Astrocyte of the spinal cord (primary cell): Measurements from ENCODE around the gene ANAPC13.

Experiments
- DNase-seq: peaks from one replicate; pipeline ENCODE4 v3.0.0; 2011; ENCODE audit warnings: low read depth, low spot score
- H3K4me3 ChIP-seq: 2 replicates; pipeline ENCODE4 v1.5.1; 2011; ENCODE audit warnings: low read depth, mild to moderate bottlenecking, low read length, moderate library complexity
- in situ Hi-C: cut with HindIII; loops from 2 replicates; pipeline ENCODE4 v1.10.0; 2017; ENCODE audit warnings: low sequenced_read_pairs
- TF ChIP-seq, protein P1 (sequence below): IDR thresholded peaks from 2 replicates; pipeline ENCODE4 v1.5.1; 2012; ENCODE audit warnings: low read depth, mild to moderate bottlenecking, low read length, inconsistent platforms

The ANAPC13 gene

DNA sequence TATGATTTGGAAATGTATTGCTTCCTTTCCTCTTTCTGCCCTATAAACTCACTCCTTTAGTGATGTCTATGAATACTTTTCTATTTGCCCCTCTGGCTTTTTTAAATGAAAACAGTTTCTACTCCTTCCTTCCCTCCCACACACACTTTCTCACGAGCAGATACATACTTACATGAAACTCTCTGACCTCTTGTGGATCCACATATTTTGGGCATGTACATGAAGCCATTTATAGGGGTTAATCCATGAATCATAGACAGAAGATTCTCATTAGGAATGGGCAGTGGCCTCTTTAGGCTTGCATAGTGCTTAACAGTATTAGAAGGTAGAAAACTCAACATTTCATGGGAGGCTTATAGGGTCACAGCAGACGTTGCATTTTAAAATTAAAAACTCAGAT lies 24.8 kb downstream of the ANAPC13 start:
- no peak overlapping the region for H3K4me3 ChIP-seq
- TF ChIP-seq, protein P1, sequence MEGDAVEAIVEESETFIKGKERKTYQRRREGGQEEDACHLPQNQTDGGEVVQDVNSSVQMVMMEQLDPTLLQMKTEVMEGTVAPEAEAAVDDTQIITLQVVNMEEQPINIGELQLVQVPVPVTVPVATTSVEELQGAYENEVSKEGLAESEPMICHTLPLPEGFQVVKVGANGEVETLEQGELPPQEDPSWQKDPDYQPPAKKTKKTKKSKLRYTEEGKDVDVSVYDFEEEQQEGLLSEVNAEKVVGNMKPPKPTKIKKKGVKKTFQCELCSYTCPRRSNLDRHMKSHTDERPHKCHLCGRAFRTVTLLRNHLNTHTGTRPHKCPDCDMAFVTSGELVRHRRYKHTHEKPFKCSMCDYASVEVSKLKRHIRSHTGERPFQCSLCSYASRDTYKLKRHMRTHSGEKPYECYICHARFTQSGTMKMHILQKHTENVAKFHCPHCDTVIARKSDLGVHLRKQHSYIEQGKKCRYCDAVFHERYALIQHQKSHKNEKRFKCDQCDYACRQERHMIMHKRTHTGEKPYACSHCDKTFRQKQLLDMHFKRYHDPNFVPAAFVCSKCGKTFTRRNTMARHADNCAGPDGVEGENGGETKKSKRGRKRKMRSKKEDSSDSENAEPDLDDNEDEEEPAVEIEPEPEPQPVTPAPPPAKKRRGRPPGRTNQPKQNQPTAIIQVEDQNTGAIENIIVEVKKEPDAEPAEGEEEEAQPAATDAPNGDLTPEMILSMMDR = no peak
- in situ Hi-C loops = no loop called here
- DNase-seq = peak; percentile 76

- TF ChIP-seq, protein P1 = no peak
- no peak overlapping the region for H3K4me3 ChIP-seq
- in situ Hi-C loops = no loop called here
- no peak for DNase-seq
These were observed 26.2 kb downstream of the ANAPC13 start for GRCh38 chr3:134459562-134459961.

DNA sequence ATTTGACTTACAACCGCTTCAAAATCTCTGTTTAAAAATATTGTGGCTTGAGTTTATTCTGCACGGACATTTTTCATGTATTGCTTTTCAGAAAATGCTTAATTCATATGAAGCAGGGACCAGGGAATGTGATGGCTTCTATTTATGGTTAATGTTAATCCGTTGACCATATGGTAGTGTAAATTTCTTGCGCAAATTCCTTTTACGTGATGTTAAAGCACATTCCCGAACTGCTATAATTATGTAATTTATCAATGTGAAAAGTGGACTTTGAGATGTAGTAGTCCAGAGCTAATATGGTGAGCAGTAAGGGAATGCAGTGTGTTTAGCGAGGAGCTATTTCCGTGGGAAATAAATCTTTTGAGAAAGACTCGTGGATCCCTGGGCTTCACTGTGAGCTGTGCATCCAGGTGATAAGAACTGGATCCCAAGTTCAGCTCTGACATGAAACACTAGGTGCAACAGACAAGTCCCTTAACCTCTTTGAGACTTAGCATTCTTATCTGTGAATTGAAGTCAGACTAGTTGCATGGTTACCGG lies 27.3 kb downstream of the ANAPC13 start:
- H3K4me3 ChIP-seq = no peak overlapping the region
- TF ChIP-seq, protein P1 = no peak
- no peak for DNase-seq
- in situ Hi-C loops = no loop called here

GRCh38 chr3:134457376-134458074 lies 28.3 kb downstream of the ANAPC13 start:
- DNase-seq = no peak
- H3K4me3 ChIP-seq = no peak overlapping the region
- in situ Hi-C loops = no loop called here
- TF ChIP-seq, protein P1 = no peak

DNA sequence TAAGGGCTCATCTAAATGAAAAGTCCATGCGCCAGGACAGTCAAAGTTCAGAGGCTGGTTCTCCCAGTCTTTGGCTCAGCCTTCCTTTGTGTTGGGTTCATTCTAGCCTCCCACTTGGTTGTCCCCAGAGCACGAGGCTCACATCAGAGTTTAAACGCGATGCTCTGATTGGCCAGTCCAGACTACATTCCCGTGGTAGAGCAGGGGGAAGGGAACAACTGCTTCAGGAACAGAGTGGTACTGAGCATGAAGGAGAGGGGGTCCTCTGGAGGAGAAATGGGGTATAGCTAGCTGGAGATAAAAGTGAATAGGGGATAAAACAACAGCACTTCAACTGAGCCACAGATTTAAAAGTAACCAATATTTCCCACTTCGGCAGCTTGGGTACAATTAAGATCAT lies 32.2 kb downstream of the ANAPC13 start:
- no peak overlapping the region for H3K4me3 ChIP-seq
- TF ChIP-seq, protein P1 = peak; percentile 18
- in situ Hi-C loops = no loop called here
- DNase-seq = no peak

DNA sequence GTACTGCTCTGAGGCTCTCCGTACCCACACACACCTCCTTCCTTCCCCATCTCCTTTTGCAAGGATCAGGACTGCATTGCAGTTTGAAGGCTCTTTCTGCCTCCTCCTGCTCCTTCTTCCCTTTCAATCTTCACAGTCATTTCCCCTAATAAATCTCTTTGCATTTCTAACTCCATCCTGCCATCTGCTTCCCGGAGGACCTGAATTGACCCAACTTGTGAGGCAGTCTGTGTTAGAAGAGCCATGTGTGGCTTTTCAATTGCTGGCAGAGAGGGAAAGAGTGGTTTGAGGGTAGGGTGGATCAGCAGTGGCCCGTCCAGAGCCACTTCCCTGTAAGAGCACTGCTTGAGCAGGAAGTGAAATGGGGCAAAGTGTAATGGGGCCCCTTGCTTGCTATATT lies 35.8 kb downstream of the ANAPC13 start:
- in situ Hi-C loops = no loop called here
- DNase-seq = no peak
- no peak overlapping the region for H3K4me3 ChIP-seq
- TF ChIP-seq, protein P1 = no peak
